K562 (cell line): ENCODE measurements around the gene TTC28. TPM values are rescaled to one million over a fixed set of nuclear protein-coding genes. Genes with fewer than 3 reads are reported as not detected.
A peak's percentile ranks its signal among the peaks of the same experiment; 100 is the strongest.

Experiments
- ARID3A ChIP-seq: IDR thresholded peaks from 2 replicates; pipeline ENCODE4 v1.6.1; 2012; ENCODE audit warnings: low read depth, low read length, improper control_type of control experiment, borderline replicate concordance
- BRF2 ChIP-seq: IDR thresholded peaks from 3 replicates; pipeline ENCODE4 v1.6.1; 2011; ENCODE audit warnings: borderline replicate concordance, mild to moderate bottlenecking; ENCODE audit not compliant: insufficient read length, insufficient read depth
- CC2D1A ChIP-seq: fragments of 450-650 bp; IDR thresholded peaks from 2 replicates; pipeline ENCODE4 v1.6.1; 2017; ENCODE audit warnings: mild to moderate bottlenecking
- CHCHD3 ChIP-seq: fragments of 250-450 bp; sonication (Bioruptor Pico); IDR thresholded peaks from 2 replicates; pipeline ENCODE4 v2.1.2; 2022; ENCODE audit warnings: mild to moderate bottlenecking
- DNMT1 ChIP-seq: fragments of 450-650 bp; IDR thresholded peaks from 2 replicates; pipeline ENCODE4 v1.6.1; 2016; ENCODE audit warnings: antibody characterized with exemption, mild to moderate bottlenecking
- FOXP4 ChIP-seq: sonication (generic); formaldehyde crosslinking; IDR thresholded peaks from 2 replicates; pipeline ENCODE4 v1.8.0; 2022; ENCODE audit warnings: mild to moderate bottlenecking, missing genetic modification reagents, borderline replicate concordance
- PBX2 ChIP-seq, 2 experiments: IDR thresholded peaks in 1 of 2; conservative IDR thresholded peaks in 1 of 2; 2 replicates each; pipeline ENCODE4 v1.6.1; 2016; ENCODE audit warnings: low read depth in 2 of 2, mild to moderate bottlenecking in 1 of 2, missing compliant biosample characterization in 1 of 2, missing genetic modification characterization in 1 of 2, moderate library complexity in 1 of 2
- RAD21 ChIP-seq, 2 experiments: fragments of 250-450 bp in 1 of 2; fragments of 450-650 bp in 1 of 2; sonication (Bioruptor Pico) in 1 of 2; formaldehyde crosslinking in 1 of 2; IDR thresholded peaks in 1 of 2; conservative IDR thresholded peaks in 1 of 2; 2 replicates each; pipeline versions ENCODE4 v1.4.0 to v1.8.0; 2020 to 2022; ENCODE audit warnings: mild to moderate bottlenecking in 2 of 2, moderate library complexity in 1 of 2
- UBTF ChIP-seq, 2 experiments: IDR thresholded peaks; 2 replicates each; pipeline ENCODE4 v1.6.1; 2012; ENCODE audit warnings: improper control_type of control experiment in 2 of 2, low read depth in 2 of 2, low read length in 2 of 2, borderline replicate concordance in 1 of 2
- ZNF12 ChIP-seq: sonication (generic); formaldehyde crosslinking; IDR thresholded peaks from 2 replicates; pipeline ENCODE4 v1.4.0; 2020; ENCODE audit warnings: mild to moderate bottlenecking, missing genetic modification reagents
- ZNF143 ChIP-seq: sonication (generic); formaldehyde crosslinking; IDR thresholded peaks from 2 replicates; pipeline ENCODE4 v1.9.0; 2022; ENCODE audit warnings: mild to moderate bottlenecking, missing genetic modification reagents
- polyA plus RNA-seq, 8 experiments: library from polyadenylated mRNA; depleted of rRNA in 4 of 8; stranded (reverse) in 5 of 8; unstranded in 3 of 8; fragments of >200 nt; fragmentation: Nextera tagmentation in 2 of 8; fragmentation: Illumina TruSeq in 1 of 8; extraction: Ambion mirVana in 2 of 8; extraction: Trizol in 1 of 8; gene quantifications; 2 replicates each; pipeline versions ENCODE4 v1.2.1 to v1.2.3, GENCODE V29; 2011 to 2014; ENCODE audit warnings: inconsistent platforms in 1 of 8, missing spikeins in 1 of 8
- total RNA-seq, 7 experiments: library from RNA; depleted of rRNA in 6 of 7; stranded (reverse); fragments of >200 nt in 6 of 7; fragmentation: Illumina TruSeq in 2 of 7; extraction: Trizol in 2 of 7; gene quantifications; 2 replicates each; pipeline versions ENCODE4 v1.2.1 to v1.2.3, GENCODE V29; 2011 to 2021; ENCODE audit warnings: low replicate concordance in 1 of 7

TTC28 gene
- total and polyA plus RNA-seq, 9 of the 15 experiments (the other 6 are each of a cell fraction or from before 2014, with no cell fraction given), result 0.22 to 10.7 (median 3.1) TPM

- TF ChIP-seq PBX2 (CRISPR knock-in tag; IDR thresholded peaks at IDR 0.05; ENCODE audit: low read depth) (no peak), PBX2 (tag; conservative IDR thresholded peaks at IDR 0.05; ENCODE audit: low read depth) (0 out of 2 replicates have a peak, but pooled peaks have one; percentile 42), BRF2 (no peak), CC2D1A (no peak), UBTF (IDR thresholded peaks at IDR 0.05; ENCODE audit: borderline replicate concordance in 1 of 2, low read depth in 2 of 2, low read length in 2 of 2) (no peak), CHCHD3 (CRISPR knock-in tag) (no peak), ZNF12 (no peak), ARID3A (no peak), FOXP4 (CRISPR knock-in tag) (no peak), ZNF143 (CRISPR knock-in tag) (no peak), RAD21 (CRISPR knock-in tag; conservative IDR thresholded peaks at IDR 0.05 in 1 of 2, IDR thresholded peaks at IDR 0.05 in 1 of 2) (no peak), DNMT1 (no peak)
These were observed 573.7 kb downstream of the TTC28 start (continued) for GRCh38 chr22:28105988-28106387.
